B cell (primary cell): Measurements from ENCODE around the gene EPB41L2. TPM values are rescaled to one million over a fixed set of nuclear protein-coding genes. Genes with fewer than 3 reads are reported as not detected.

ENCODE experiments used
- ATAC-seq: fragments of 200-7000 bp; cut with Tn5 transposase; one replicate; pipeline ENCODE4 v1.10.0; 2021; ENCODE audit warnings: low read depth, mild to moderate bottlenecking, moderate number of reproducible peaks, moderate library complexity
- CTCF ChIA-PET: fragments of 350-600 bp; sonication (Branson Sonifier 250); formaldehyde crosslinking; loops from one replicate; lab custom pipeline; 2021; ENCODE audit warnings: antibody characterized with exemption, inconsistent platforms; lab: Charles Lee
- POLR2A ChIA-PET: fragments of 350-600 bp; sonication (Branson Sonifier 250); formaldehyde crosslinking; loops from one replicate; lab custom pipeline; 2021; ENCODE audit warnings: antibody characterized with exemption; lab: Charles Lee
- DNase-seq: peaks from one replicate; pipeline ENCODE4 v3.0.0; 2013
- H2AFZ ChIP-seq: 2 replicates; pipeline ENCODE4 v1.6.1; 2012; ENCODE audit warnings: mild to moderate bottlenecking, low read depth, low read length; ENCODE audit not compliant: insufficient read depth, poor library complexity, severe bottlenecking
- H3K27ac ChIP-seq, 2 donors: 1 replicate in 1 of 2; 2 replicates in 1 of 2; pipeline ENCODE4 v1.5.1; 2012 to 2013; ENCODE audit warnings: low read length in 2 of 2, mild to moderate bottlenecking in 2 of 2, moderate library complexity in 1 of 2
- H3K27me3 ChIP-seq, 4 experiments: fragments of 200-600 bp in 1 of 4; sonication (generic) in 1 of 4; replicated peaks in 1 of 4; 1 replicate in 2 of 4; 2 replicates in 2 of 4; pipeline versions ENCODE4 v1.6.1 to v1.7.0; 2013 to 2016; ENCODE audit warnings: low read length in 3 of 4, mild to moderate bottlenecking in 2 of 4, mixed read lengths in 1 of 4, moderate library complexity in 1 of 4; ENCODE audit not compliant: insufficient read depth in 4 of 4, control insufficient read depth in 3 of 4; ENCODE audit errors: control extremely low read depth in 1 of 4
- H3K36me3 ChIP-seq, 2 experiments: replicated peaks in 1 of 2; 1 replicate in 1 of 2; 2 replicates in 1 of 2; pipeline versions ENCODE4 v1.6.1 to v1.7.1; 2013; ENCODE audit warnings: low read length in 1 of 2; ENCODE audit not compliant: insufficient read depth in 2 of 2, control insufficient read depth in 1 of 2; ENCODE audit errors: control extremely low read depth in 1 of 2, extremely low read depth in 1 of 2
- H3K4me1 ChIP-seq, 2 donors: fragments of 200-600 bp in 1 of 2; sonication (generic) in 1 of 2; 1 replicate in 1 of 2; 2 replicates in 1 of 2; pipeline versions ENCODE4 v1.5.1 to v1.6.1; 2013 to 2017; ENCODE audit warnings: low read length in 2 of 2; ENCODE audit not compliant: control insufficient read depth in 2 of 2, insufficient read depth in 2 of 2
- H3K4me2 ChIP-seq: replicated peaks from 2 replicates; pipeline ENCODE3; 2012; ENCODE audit warnings: mild to moderate bottlenecking, low read depth, low read length; ENCODE audit not compliant: poor library complexity, severe bottlenecking
- H3K4me3 ChIP-seq, 5 experiments: fragments of 200-600 bp in 1 of 5; sonication (generic) in 1 of 5; 1 replicate in 3 of 5; 2 replicates in 2 of 5; pipeline versions ENCODE4 v1.5.1 to v1.7.0; 2011 to 2016; ENCODE audit warnings: low read length in 4 of 5, mild to moderate bottlenecking in 4 of 5, low read depth in 2 of 5, control low read depth in 1 of 5, moderate library complexity in 1 of 5; ENCODE audit not compliant: insufficient read depth in 1 of 5; ENCODE audit errors: control extremely low read depth in 1 of 5, extremely low read depth in 1 of 5
- H3K79me2 ChIP-seq: fragments of 200-600 bp; sonication (generic); one replicate; pipeline ENCODE4 v1.6.0; 2016; ENCODE audit warnings: low read length; ENCODE audit not compliant: control insufficient read depth, insufficient read depth
- H3K9ac ChIP-seq: fragments of 200-600 bp; sonication (generic); 2 replicates; pipeline ENCODE4 v1.6.1; 2017; ENCODE audit warnings: mild to moderate bottlenecking, low read length, moderate library complexity
- H3K9me3 ChIP-seq, 3 donors: one replicate each; pipeline versions ENCODE4 v1.6.1 to v1.7.1; 2013; ENCODE audit warnings: low read length in 2 of 3; ENCODE audit not compliant: control insufficient read depth in 2 of 3, insufficient read depth in 1 of 3; ENCODE audit errors: control extremely low read depth in 1 of 3
- H4K20me1 ChIP-seq: 2 replicates; pipeline ENCODE4 v1.6.0; 2012; ENCODE audit warnings: mild to moderate bottlenecking, low read length; ENCODE audit not compliant: insufficient read depth, control insufficient read depth, poor library complexity, severe bottlenecking
- H3K27ac Mint-ChIP-seq: one replicate; pipeline ENCODE4 v1.8.0; 2021; ENCODE audit warnings: mixed read lengths
- H3K27me3 Mint-ChIP-seq: one replicate; pipeline ENCODE4 v1.8.0; 2021; ENCODE audit warnings: mixed read lengths
- H3K4me1 Mint-ChIP-seq: one replicate; pipeline ENCODE4 v1.8.0; 2021; ENCODE audit warnings: mixed read lengths
- H3K4me3 Mint-ChIP-seq: one replicate; pipeline ENCODE4 v1.8.0; 2021; ENCODE audit warnings: mixed read lengths
- H3K9me3 Mint-ChIP-seq: one replicate; pipeline ENCODE4 v1.8.0; 2022; ENCODE audit warnings: mixed read lengths; ENCODE audit not compliant: insufficient read depth
- CTCF ChIP-seq: fragments of 200-600 bp; IDR thresholded peaks from one replicate; pipeline ENCODE4 v1.8.0; 2022; ENCODE audit warnings: antibody characterized with exemption, mild to moderate bottlenecking
- EZH2 ChIP-seq: IDR thresholded peaks from 2 replicates; pipeline ENCODE4 v1.6.1; 2012; ENCODE audit warnings: borderline replicate concordance, low read depth, mild to moderate bottlenecking, moderate library complexity, low read length; ENCODE audit not compliant: insufficient read depth, poor library complexity, severe bottlenecking
- WGBS: methylation state at CpG from one replicate; pipeline ENCODE4 v1.1.5; 2013; ENCODE audit warnings: missing lambda C conversion rate; ENCODE audit not compliant: insufficient coverage; 5-methylcytosine and 5-hydroxymethylcytosine counted together
- intact Hi-C: fragments of 100-400 bp; cut with micrococcal nuclease; formaldehyde crosslinking; loops from one replicate; pipeline ENCODE4 v1.10.0; 2022
- polyA plus RNA-seq: library from polyadenylated mRNA; depleted of rRNA; stranded (reverse); fragments of >200 nt; gene quantifications from 2 replicates; pipeline ENCODE4 v1.2.3, GENCODE V29; 2012
- total RNA-seq, 2 donors: library from RNA; stranded (reverse); fragments of 120-200 nt in 1 of 2; gene quantifications; 1 replicate in 1 of 2; 2 replicates in 1 of 2; pipeline versions ENCODE4 v1.2.3 to v1.2.4, GENCODE V29; 2013 to 2022

The EPB41L2 gene
- total and polyA plus RNA-seq, 2 donors (not counting 1 experiment from before 2014, with no cell fraction given) = 17.8 to 61.0 TPM

DNA sequence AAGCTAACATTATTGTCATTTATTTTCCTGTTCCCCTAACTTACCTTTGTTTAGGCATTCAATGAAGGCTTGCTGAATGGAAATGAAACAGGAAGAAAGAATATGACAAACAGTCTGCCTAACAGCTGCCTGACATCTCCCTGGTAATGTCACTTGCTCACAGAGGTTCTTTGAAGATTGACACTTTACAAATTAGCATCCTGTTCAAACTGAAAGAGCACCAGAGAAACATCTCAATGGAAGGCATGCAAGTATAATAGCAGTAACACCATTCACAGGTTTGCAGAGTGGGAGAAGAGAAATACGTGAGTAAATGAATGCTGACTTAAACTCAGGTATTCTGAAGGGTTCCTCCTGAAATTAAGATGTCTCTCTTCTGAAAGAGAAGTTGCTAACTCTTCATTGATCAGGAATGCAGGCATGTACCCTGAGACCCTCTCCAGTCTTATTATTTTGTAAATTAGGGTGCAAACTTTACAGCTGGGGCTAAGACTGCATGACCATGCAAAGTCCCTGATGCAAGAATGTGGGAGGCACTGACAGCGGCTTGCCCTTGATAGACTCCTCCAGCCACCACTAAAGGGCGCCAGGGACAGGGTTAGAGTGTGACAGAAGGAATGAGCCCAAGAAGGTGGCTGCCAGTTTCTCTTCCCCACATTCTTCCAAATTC is 237.1 kb downstream of the EPB41L2 start:
- CTCF ChIA-PET = no interaction called here
- ATAC-seq = no peak

More for the DNA sequence above, 237.1 kb downstream of the EPB41L2 start:
- TF ChIP-seq EZH2 (no peak), CTCF (no peak)
- no peak overlapping the region for H3K27ac ChIP-seq
- H3K27me3 ChIP-seq = no peaks in the 10 kb centered on the region
- no peaks in the 10 kb centered on the region for H3K36me3 ChIP-seq
- no peaks in the 10 kb centered on the region for H3K9me3 ChIP-seq
- WGBS = no CpG with 5 or more reads among the region's 3 CpGs
- POLR2A ChIA-PET = no interaction called here
- no peak overlapping the region for H3K4me3 ChIP-seq
- no peak overlapping the region for H3K9ac ChIP-seq
- Mint-ChIP-seq H3K9me3 (no peaks in the 10 kb centered on the region), H3K4me3 (no peak overlapping the region), H3K27ac (no peak overlapping the region), H3K27me3 (no peaks in the 10 kb centered on the region), H3K4me1 (no peaks in the 10 kb centered on the region)
- H2AFZ ChIP-seq = no peak overlapping the region
- DNase-seq = no peak
- intact Hi-C loops = no loop called here
- no peaks in the 10 kb centered on the region for H3K79me2 ChIP-seq
- no peaks in the 10 kb centered on the region for H4K20me1 ChIP-seq
- no peak overlapping the region for H3K4me2 ChIP-seq
- H3K4me1 ChIP-seq = no peaks in the 10 kb centered on the region
